B cell (primary cell): ENCODE data around the gene IL11. TPM values are rescaled to one million over a fixed set of nuclear protein-coding genes. Genes with fewer than 3 reads are reported as not detected.

Source experiments
- ATAC-seq: fragments of 200-7000 bp; cut with Tn5 transposase; one replicate; pipeline ENCODE4 v1.10.0; 2021; ENCODE audit warnings: low read depth, mild to moderate bottlenecking, moderate number of reproducible peaks, moderate library complexity
- CTCF ChIA-PET: fragments of 350-600 bp; sonication (Branson Sonifier 250); formaldehyde crosslinking; loops from one replicate; lab custom pipeline; 2021; ENCODE audit warnings: antibody characterized with exemption, inconsistent platforms; lab: Charles Lee
- POLR2A ChIA-PET: fragments of 350-600 bp; sonication (Branson Sonifier 250); formaldehyde crosslinking; loops from one replicate; lab custom pipeline; 2021; ENCODE audit warnings: antibody characterized with exemption; lab: Charles Lee
- DNase-seq: peaks from one replicate; pipeline ENCODE4 v3.0.0; 2013
- H2AFZ ChIP-seq: 2 replicates; pipeline ENCODE4 v1.6.1; 2012; ENCODE audit warnings: mild to moderate bottlenecking, low read depth, low read length; ENCODE audit not compliant: insufficient read depth, poor library complexity, severe bottlenecking
- H3K27ac ChIP-seq, 2 donors: 1 replicate in 1 of 2; 2 replicates in 1 of 2; pipeline ENCODE4 v1.5.1; 2012 to 2013; ENCODE audit warnings: low read length in 2 of 2, mild to moderate bottlenecking in 2 of 2, moderate library complexity in 1 of 2
- H3K27me3 ChIP-seq, 4 experiments: fragments of 200-600 bp in 1 of 4; sonication (generic) in 1 of 4; replicated peaks in 1 of 4; 1 replicate in 2 of 4; 2 replicates in 2 of 4; pipeline versions ENCODE4 v1.6.1 to v1.7.0; 2013 to 2016; ENCODE audit warnings: low read length in 3 of 4, mild to moderate bottlenecking in 2 of 4, mixed read lengths in 1 of 4, moderate library complexity in 1 of 4; ENCODE audit not compliant: insufficient read depth in 4 of 4, control insufficient read depth in 3 of 4; ENCODE audit errors: control extremely low read depth in 1 of 4
- H3K36me3 ChIP-seq, 2 experiments: replicated peaks in 1 of 2; 1 replicate in 1 of 2; 2 replicates in 1 of 2; pipeline versions ENCODE4 v1.6.1 to v1.7.1; 2013; ENCODE audit warnings: low read length in 1 of 2; ENCODE audit not compliant: insufficient read depth in 2 of 2, control insufficient read depth in 1 of 2; ENCODE audit errors: control extremely low read depth in 1 of 2, extremely low read depth in 1 of 2
- H3K4me1 ChIP-seq, 2 donors: fragments of 200-600 bp in 1 of 2; sonication (generic) in 1 of 2; 1 replicate in 1 of 2; 2 replicates in 1 of 2; pipeline versions ENCODE4 v1.5.1 to v1.6.1; 2013 to 2017; ENCODE audit warnings: low read length in 2 of 2; ENCODE audit not compliant: control insufficient read depth in 2 of 2, insufficient read depth in 2 of 2
- H3K4me2 ChIP-seq: replicated peaks from 2 replicates; pipeline ENCODE3; 2012; ENCODE audit warnings: mild to moderate bottlenecking, low read depth, low read length; ENCODE audit not compliant: poor library complexity, severe bottlenecking
- H3K4me3 ChIP-seq, 5 experiments: fragments of 200-600 bp in 1 of 5; sonication (generic) in 1 of 5; 1 replicate in 3 of 5; 2 replicates in 2 of 5; pipeline versions ENCODE4 v1.5.1 to v1.7.0; 2011 to 2016; ENCODE audit warnings: low read length in 4 of 5, mild to moderate bottlenecking in 4 of 5, low read depth in 2 of 5, control low read depth in 1 of 5, moderate library complexity in 1 of 5; ENCODE audit not compliant: insufficient read depth in 1 of 5; ENCODE audit errors: control extremely low read depth in 1 of 5, extremely low read depth in 1 of 5
- H3K79me2 ChIP-seq: fragments of 200-600 bp; sonication (generic); one replicate; pipeline ENCODE4 v1.6.0; 2016; ENCODE audit warnings: low read length; ENCODE audit not compliant: control insufficient read depth, insufficient read depth
- H3K9ac ChIP-seq: fragments of 200-600 bp; sonication (generic); 2 replicates; pipeline ENCODE4 v1.6.1; 2017; ENCODE audit warnings: mild to moderate bottlenecking, low read length, moderate library complexity
- H3K9me3 ChIP-seq, 3 donors: one replicate each; pipeline versions ENCODE4 v1.6.1 to v1.7.1; 2013; ENCODE audit warnings: low read length in 2 of 3; ENCODE audit not compliant: control insufficient read depth in 2 of 3, insufficient read depth in 1 of 3; ENCODE audit errors: control extremely low read depth in 1 of 3
- H4K20me1 ChIP-seq: 2 replicates; pipeline ENCODE4 v1.6.0; 2012; ENCODE audit warnings: mild to moderate bottlenecking, low read length; ENCODE audit not compliant: insufficient read depth, control insufficient read depth, poor library complexity, severe bottlenecking
- H3K27ac Mint-ChIP-seq: one replicate; pipeline ENCODE4 v1.8.0; 2021; ENCODE audit warnings: mixed read lengths
- H3K27me3 Mint-ChIP-seq: one replicate; pipeline ENCODE4 v1.8.0; 2021; ENCODE audit warnings: mixed read lengths
- H3K4me1 Mint-ChIP-seq: one replicate; pipeline ENCODE4 v1.8.0; 2021; ENCODE audit warnings: mixed read lengths
- H3K4me3 Mint-ChIP-seq: one replicate; pipeline ENCODE4 v1.8.0; 2021; ENCODE audit warnings: mixed read lengths
- H3K9me3 Mint-ChIP-seq: one replicate; pipeline ENCODE4 v1.8.0; 2022; ENCODE audit warnings: mixed read lengths; ENCODE audit not compliant: insufficient read depth
- CTCF ChIP-seq: fragments of 200-600 bp; IDR thresholded peaks from one replicate; pipeline ENCODE4 v1.8.0; 2022; ENCODE audit warnings: antibody characterized with exemption, mild to moderate bottlenecking
- EZH2 ChIP-seq: IDR thresholded peaks from 2 replicates; pipeline ENCODE4 v1.6.1; 2012; ENCODE audit warnings: borderline replicate concordance, low read depth, mild to moderate bottlenecking, moderate library complexity, low read length; ENCODE audit not compliant: insufficient read depth, poor library complexity, severe bottlenecking
- WGBS: methylation state at CpG from one replicate; pipeline ENCODE4 v1.1.5; 2013; ENCODE audit warnings: missing lambda C conversion rate; ENCODE audit not compliant: insufficient coverage; 5-methylcytosine and 5-hydroxymethylcytosine counted together
- intact Hi-C: fragments of 100-400 bp; cut with micrococcal nuclease; formaldehyde crosslinking; loops from one replicate; pipeline ENCODE4 v1.10.0; 2022
- polyA plus RNA-seq: library from polyadenylated mRNA; depleted of rRNA; stranded (reverse); fragments of >200 nt; gene quantifications from 2 replicates; pipeline ENCODE4 v1.2.3, GENCODE V29; 2012
- total RNA-seq, 2 donors: library from RNA; stranded (reverse); fragments of 120-200 nt in 1 of 2; gene quantifications; 1 replicate in 1 of 2; 2 replicates in 1 of 2; pipeline versions ENCODE4 v1.2.3 to v1.2.4, GENCODE V29; 2013 to 2022

IL11 gene
- total and polyA plus RNA-seq, 2 donors (not counting 1 experiment from before 2014, with no cell fraction given), result not detected

- WGBS, result 25% methylated on average over 4 of the region's 9 CpGs
- DNase-seq, result no peak
- H3K27ac Mint-ChIP-seq, result no peak overlapping the region
- no peak overlapping the region for H3K4me2 ChIP-seq
- no peaks in the 10 kb centered on the region for H3K36me3 ChIP-seq
- no peak for ATAC-seq
- no peaks in the 10 kb centered on the region for H3K79me2 ChIP-seq
- no peaks in the 10 kb centered on the region for H4K20me1 ChIP-seq
- no peaks in the 10 kb centered on the region for H3K4me1 Mint-ChIP-seq
- no peak for TF ChIP-seq CTCF
- no peak for TF ChIP-seq EZH2
- intact Hi-C loops, result no loop called here
- no peak overlapping the region for H2AFZ ChIP-seq
- peaks cover 25% of the 10 kb centered on the region for H3K27me3 Mint-ChIP-seq
- CTCF ChIA-PET, result no interaction called here
- H3K27me3 ChIP-seq, result peaks cover 0 to 10% (median 1%) of the 10 kb centered on the region in 4 experiments
- no peak overlapping the region for H3K27ac ChIP-seq
- H3K9me3 Mint-ChIP-seq, result no peaks in the 10 kb centered on the region
- H3K9ac ChIP-seq, result no peak overlapping the region
- POLR2A ChIA-PET, result interaction anchor here (0.8 kb wide), 1 partner anchor 27 kb away, joined by 4 read pairs; no protein-coding TSS in a partner anchor
- peaks cover 0 to 4% (median 0%) of the 10 kb centered on the region in 3 donors for H3K9me3 ChIP-seq
- peaks cover 0 to 4% of the 10 kb centered on the region in 2 donors for H3K4me1 ChIP-seq
- H3K4me3 Mint-ChIP-seq, result no peak overlapping the region
- H3K4me3 ChIP-seq, result no peak overlapping the region
Measured at GRCh38 chr19:55321466-55322137, 48.7 kb downstream of the IL11 start.

GRCh38 chr19:55320844-55321419 lies 49.3 kb downstream of the IL11 start:
- Histone ChIP-seq H3K79me2 (no peaks in the 10 kb centered on the region), H3K4me1 (peaks cover 0 to 4% of the 10 kb centered on the region in 2 donors), H3K4me2 (no peak overlapping the region), H2AFZ (no peak overlapping the region), H3K9ac (no peak overlapping the region), H3K27ac (no peak overlapping the region), H3K27me3 (peaks cover 0 to 10% (median 1%) of the 10 kb centered on the region in 4 experiments), H3K36me3 (no peaks in the 10 kb centered on the region), H3K9me3 (peaks cover 0 to 4% (median 0%) of the 10 kb centered on the region in 3 donors), H3K4me3 (no peak overlapping the region), H4K20me1 (no peaks in the 10 kb centered on the region)
- Mint-ChIP-seq H3K4me1 (no peaks in the 10 kb centered on the region), H3K27ac (no peak overlapping the region), H3K9me3 (no peaks in the 10 kb centered on the region), H3K27me3 (peaks cover 19% of the 10 kb centered on the region), H3K4me3 (no peak overlapping the region)
- WGBS, result 90% methylated on average over 5 of the region's 8 CpGs
- ChIA-PET POLR2A (interaction anchor here (0.8 kb wide), 1 partner anchor 28 kb away, joined by 4 read pairs; no protein-coding TSS in a partner anchor), CTCF (no interaction called here)
- ATAC-seq (no peak), DNase-seq (no peak)
- intact Hi-C loops, result no loop called here
- TF ChIP-seq CTCF (no peak), EZH2 (no peak)
